Endothelial cell of umbilical vein (primary cell): ENCODE measurements around the gene LRFN2. TPM values are rescaled to one million over a fixed set of nuclear protein-coding genes. Genes with fewer than 3 reads are reported as not detected.

Experiments
- BruUV-seq: library from RNA; stranded (reverse); fragments of 400-500 nt; replicated peaks from 2 replicates; lab custom pipeline; 2021; lab: Mats Ljungman, UMichigan
- CTCF ChIA-PET: fragments of 300-600, 350-600 bp; sonication (Branson Sonifier 250); formaldehyde crosslinking; loops from one replicate; lab custom pipeline; 2021; ENCODE audit warnings: antibody characterized with exemption, inconsistent platforms; lab: Charles Lee
- POLR2A ChIA-PET: fragments of 300-600, 350-600 bp; sonication (Branson Sonifier 250); formaldehyde crosslinking; loops from one replicate; lab custom pipeline; 2021; ENCODE audit warnings: antibody characterized with exemption, inconsistent platforms; lab: Charles Lee
- DNase-seq: peaks from one replicate; pipeline ENCODE4 v3.0.0-alpha.2; 2011; ENCODE audit warnings: low read depth, low spot score
- FAIRE-seq: peaks from 2 replicates; lab custom pipeline; 2011; peaks lifted over from hg19 to GRCh38; lab: Jason Lieb, UNC
- H2AFZ ChIP-seq: 2 replicates; pipeline ENCODE4 v1.6.0; 2012; ENCODE audit warnings: low read depth, low read length, control low read depth, inconsistent platforms
- H3K27ac ChIP-seq: 2 replicates; pipeline ENCODE4 v1.5.1; 2011; ENCODE audit warnings: low read depth, mild to moderate bottlenecking, control low read depth, low read length, moderate library complexity; ENCODE audit not compliant: insufficient read depth
- H3K27me3 ChIP-seq, 2 experiments: 2 replicates each; pipeline versions ENCODE4 v1.6.0 to v1.6.1; 2011; ENCODE audit warnings: low read length in 2 of 2, mixed read lengths in 1 of 2; ENCODE audit not compliant: control insufficient read depth in 2 of 2, insufficient read depth in 2 of 2
- H3K36me3 ChIP-seq, 2 experiments: 2 replicates in 1 of 2; 3 replicates in 1 of 2; pipeline ENCODE4 v1.5.1; 2011; ENCODE audit warnings: low read length in 2 of 2, mild to moderate bottlenecking in 1 of 2, moderate library complexity in 1 of 2; ENCODE audit not compliant: control insufficient read depth in 2 of 2, insufficient read depth in 2 of 2; ENCODE audit errors: extremely low read depth in 1 of 2
- H3K4me1 ChIP-seq: 3 replicates; pipeline ENCODE4 v1.5.1; 2011; ENCODE audit warnings: mild to moderate bottlenecking, low read length; ENCODE audit not compliant: control insufficient read depth, insufficient read depth; ENCODE audit errors: extremely low read depth
- H3K4me2 ChIP-seq: 2 replicates; pipeline ENCODE4 v1.6.1; 2011; ENCODE audit warnings: low read length, control low read depth, mixed read lengths; ENCODE audit not compliant: insufficient read depth
- H3K4me3 ChIP-seq, 3 experiments: fragments of 200-600 bp in 1 of 3; sonication (generic), shearing (Covaris generic) in 1 of 3; replicated peaks in 1 of 3; 2 replicates each; pipeline ENCODE4 v1.5.1; 2011 to 2016; ENCODE audit warnings: control low read depth in 3 of 3, low read length in 3 of 3, mild to moderate bottlenecking in 2 of 3, inconsistent platforms in 1 of 3, low read depth in 1 of 3, moderate library complexity in 1 of 3; ENCODE audit not compliant: insufficient read depth in 1 of 3
- H3K79me2 ChIP-seq: 2 replicates; pipeline ENCODE4 v1.6.0; 2012; ENCODE audit warnings: low read length, inconsistent platforms; ENCODE audit not compliant: control insufficient read depth, insufficient read depth
- H3K9ac ChIP-seq: replicated peaks from 2 replicates; pipeline ENCODE3; 2011; ENCODE audit warnings: low read length, control low read depth; ENCODE audit not compliant: insufficient read depth; ENCODE audit errors: extremely low read depth
- H3K9me1 ChIP-seq: replicated peaks from 3 replicates; pipeline ENCODE4 v1.6.0; 2011; ENCODE audit warnings: mild to moderate bottlenecking, low read length; ENCODE audit not compliant: control insufficient read depth, insufficient read depth; ENCODE audit errors: extremely low read depth
- H3K9me3 ChIP-seq: replicated peaks from 2 replicates; pipeline ENCODE4 v1.5.1; 2012; ENCODE audit warnings: low read length, inconsistent platforms; ENCODE audit not compliant: control insufficient read depth, insufficient read depth
- H4K20me1 ChIP-seq: replicated peaks from 2 replicates; pipeline ENCODE3; 2011; ENCODE audit warnings: mild to moderate bottlenecking, low read length; ENCODE audit not compliant: control insufficient read depth, insufficient read depth; ENCODE audit errors: extremely low read depth
- CTCF ChIP-seq, 2 donors: IDR thresholded peaks; 1 replicate in 1 of 2; 2 replicates in 1 of 2; pipeline ENCODE4 v1.5.1; 2011; ENCODE audit warnings: low read length in 2 of 2, mild to moderate bottlenecking in 2 of 2, moderate library complexity in 2 of 2, control low read depth in 1 of 2, inconsistent platforms in 1 of 2, low read depth in 1 of 2; ENCODE audit not compliant: insufficient read depth in 1 of 2; ENCODE audit errors: extremely low read depth in 1 of 2
- EZH2 ChIP-seq: IDR thresholded peaks from 2 replicates; pipeline ENCODE4 v1.6.1; 2012; ENCODE audit warnings: borderline replicate concordance, low read depth, mild to moderate bottlenecking, moderate library complexity, low read length, inconsistent platforms; ENCODE audit not compliant: severe bottlenecking
- FOS ChIP-seq: IDR thresholded peaks from 2 replicates; pipeline ENCODE4 v1.6.1; 2011; ENCODE audit warnings: mild to moderate bottlenecking, low read length, moderate library complexity, borderline replicate concordance; ENCODE audit not compliant: insufficient read depth
- GATA2 ChIP-seq: IDR thresholded peaks from 2 replicates; pipeline ENCODE4 v1.7.0; 2011; ENCODE audit warnings: low read depth, mild to moderate bottlenecking, moderate library complexity, mixed read lengths, low read length; ENCODE audit not compliant: insufficient read length, insufficient read depth
- JUN ChIP-seq: IDR thresholded peaks from 2 replicates; pipeline ENCODE4 v1.6.1; 2011; ENCODE audit warnings: borderline replicate concordance, low read depth; ENCODE audit not compliant: insufficient read length, insufficient read depth
- MAX ChIP-seq: IDR thresholded peaks from 2 replicates; pipeline ENCODE4 v1.6.1; 2011; ENCODE audit not compliant: insufficient read depth, insufficient read length
- MYC ChIP-seq: IDR thresholded peaks from one replicate; pipeline ENCODE4 v1.6.1; 2011; ENCODE audit warnings: mild to moderate bottlenecking, low read depth, low read length
- POLR2A ChIP-seq: IDR thresholded peaks from 2 replicates; pipeline ENCODE4 v1.6.1; 2012; ENCODE audit warnings: low read depth, mild to moderate bottlenecking, control low read depth, low read length
- POLR2AphosphoS5 ChIP-seq: IDR thresholded peaks from 2 replicates; pipeline ENCODE4 v1.6.1; 2012; ENCODE audit warnings: low read depth, mild to moderate bottlenecking, control low read depth, low read length, moderate library complexity; ENCODE audit not compliant: insufficient read depth
- dilution Hi-C: fragments of 300-500 bp; cut with MboI; formaldehyde crosslinking; loops from one replicate; pipeline ENCODE4 v1.15.0; 2019; ENCODE audit warnings: low sequenced_read_pairs; ENCODE audit not compliant: extremely low pct_ligation_motif_present
- intact Hi-C: fragments of 100-400 bp; cut with micrococcal nuclease; formaldehyde crosslinking; loops from one replicate; pipeline ENCODE4 v1.10.0; 2022
- polyA plus RNA-seq, 4 experiments: library from polyadenylated mRNA; depleted of rRNA in 3 of 4; stranded (reverse) in 3 of 4; unstranded in 1 of 4; fragments of >200 nt; gene quantifications; 2 replicates each; pipeline versions ENCODE4 v1.2.1 to v1.2.3, GENCODE V29; 2011 to 2012; ENCODE audit warnings: missing spikeins in 1 of 4
- total RNA-seq: library from RNA; stranded (reverse); gene quantifications from 2 replicates; pipeline ENCODE4 v1.2.3, GENCODE V29; 2021

LRFN2 gene
- total and polyA plus RNA-seq, 2 donors (not counting 3 experiments of a cell fraction or from before 2014, with no cell fraction given) = not detected

- H2AFZ ChIP-seq = no peak overlapping the region
- H3K36me3 ChIP-seq = no peaks in the 10 kb centered on the region
- H3K9me1 ChIP-seq = no peaks in the 10 kb centered on the region
- H3K9ac ChIP-seq = no peak overlapping the region
- BruUV-seq = no TSS peak
- POLR2A ChIA-PET = no interaction called here
- FAIRE-seq (no peak), DNase-seq (no peak)
- intact Hi-C loops = no loop called here
- H3K79me2 ChIP-seq = no peaks in the 10 kb centered on the region
- H3K4me3 ChIP-seq = no peak overlapping the region
- H3K27me3 ChIP-seq = no peaks in the 10 kb centered on the region
- CTCF ChIA-PET = no interaction called here
- no peak overlapping the region for H3K27ac ChIP-seq
- no peaks in the 10 kb centered on the region for H4K20me1 ChIP-seq
- H3K9me3 ChIP-seq = no peaks in the 10 kb centered on the region
- dilution Hi-C loops = no loop called here
- H3K4me2 ChIP-seq = no peak overlapping the region
- H3K4me1 ChIP-seq = no peaks in the 10 kb centered on the region
- TF ChIP-seq POLR2AphosphoS5 = no peak
- TF ChIP-seq POLR2A = no peak
- no peak for TF ChIP-seq FOS
- no peak for TF ChIP-seq MAX
- no peak for TF ChIP-seq CTCF (IDR thresholded peaks at IDR 0.05; ENCODE audit: extremely low read depth in 1 of 2, insufficient read depth in 1 of 2, low read depth in 1 of 2, low read length in 2 of 2)
- no peak for TF ChIP-seq GATA2
- TF ChIP-seq MYC = no peak
- TF ChIP-seq EZH2 = no peak
- no peak for TF ChIP-seq JUN
These were observed 59.1 kb downstream of the LRFN2 start for GRCh38 chr6:40528051-40528450.
